IMR-90 (cell line): Measurements from ENCODE around the gene GPX4. TPM values are rescaled to one million over a fixed set of nuclear protein-coding genes. Genes with fewer than 3 reads are reported as not detected.

ENCODE experiments used
- ATAC-seq: fragments of 200-7000 bp; cut with Tn5 transposase; 2 replicates; pipeline ENCODE4 v1.9.1; 2020; ENCODE audit warnings: low read depth, mild to moderate bottlenecking, moderate library complexity
- BruUV-seq: library from RNA; stranded (reverse); fragments of 400-500 nt; replicated peaks from 2 replicates; lab custom pipeline; 2021; lab: Mats Ljungman, UMichigan
- CTCF ChIA-PET: fragments of 300-600 bp; formaldehyde crosslinking; extraction: SDS; loops from one replicate; lab custom pipeline; 2021; ENCODE audit warnings: antibody characterized with exemption; lab: Yijun Ruan, JAX
- POLR2A ChIA-PET: fragments of 300-600 bp; sonication (Branson Sonifier 250); formaldehyde crosslinking; loops from one replicate; lab custom pipeline; 2022; ENCODE audit warnings: antibody characterized with exemption; ENCODE audit not compliant: unreplicated experiment; lab: Charles Lee
- DNase-seq: peaks from one replicate; pipeline ENCODE4 v3.0.0; 2013
- H2AFZ ChIP-seq: replicated peaks from 2 replicates; pipeline ENCODE3; 2013; ENCODE audit warnings: low read length, mild to moderate bottlenecking; ENCODE audit not compliant: poor library complexity
- H2AK5ac ChIP-seq: 2 replicates; pipeline ENCODE4 v1.6.1; 2013; ENCODE audit warnings: low read depth, low read length, inconsistent platforms
- H2AK9ac ChIP-seq: replicated peaks from 2 replicates; pipeline ENCODE3; 2013; ENCODE audit warnings: mild to moderate bottlenecking, low read depth, low read length, moderate library complexity; ENCODE audit not compliant: poor library complexity
- H2BK120ac ChIP-seq: 2 replicates; pipeline ENCODE4 v1.6.1; 2013; ENCODE audit warnings: low read depth, low read length, inconsistent platforms
- H2BK15ac ChIP-seq: 3 replicates; pipeline ENCODE4 v1.6.1; 2013; ENCODE audit warnings: low read depth, low read length, inconsistent platforms
- H2BK20ac ChIP-seq: 2 replicates; pipeline ENCODE4 v1.6.1; 2013; ENCODE audit warnings: low read depth, mild to moderate bottlenecking, inconsistent platforms, low read length, moderate library complexity
- H2BK5ac ChIP-seq: 2 replicates; pipeline ENCODE4 v1.6.1; 2013; ENCODE audit warnings: mild to moderate bottlenecking, low read depth, low read length, inconsistent platforms; ENCODE audit not compliant: poor library complexity, severe bottlenecking
- H3K14ac ChIP-seq: replicated peaks from 2 replicates; pipeline ENCODE4 v1.6.1; 2013; ENCODE audit warnings: low read depth, low read length, inconsistent platforms
- H3K18ac ChIP-seq: 2 replicates; pipeline ENCODE4 v1.6.1; 2013; ENCODE audit warnings: low read depth, low read length, control low read depth
- H3K23ac ChIP-seq: 2 replicates; pipeline ENCODE4 v1.6.1; 2013; ENCODE audit warnings: low read depth, low read length, inconsistent platforms
- H3K27ac ChIP-seq: 2 replicates; pipeline ENCODE4 v1.5.1; 2013; ENCODE audit warnings: mild to moderate bottlenecking, control low read depth, low read length; ENCODE audit not compliant: insufficient read depth
- H3K27me3 ChIP-seq: 2 replicates; pipeline ENCODE4 v1.6.1; 2013; ENCODE audit warnings: low read length; ENCODE audit not compliant: control insufficient read depth, insufficient read depth
- H3K36me3 ChIP-seq: 2 replicates; pipeline ENCODE4 v1.6.1; 2013; ENCODE audit warnings: low read length, mixed read lengths; ENCODE audit not compliant: control insufficient read depth, insufficient read depth
- H3K4ac ChIP-seq: 2 replicates; pipeline ENCODE4 v1.6.1; 2013; ENCODE audit warnings: low read depth, low read length, inconsistent platforms
- H3K4me1 ChIP-seq: 2 replicates; pipeline ENCODE4 v1.6.1; 2013; ENCODE audit warnings: low read length, mixed read lengths; ENCODE audit not compliant: control insufficient read depth, insufficient read depth
- H3K4me2 ChIP-seq: 2 replicates; pipeline ENCODE4 v1.6.1; 2013; ENCODE audit warnings: low read depth, mild to moderate bottlenecking, control low read depth, low read length, moderate library complexity
- H3K4me3 ChIP-seq: 2 replicates; pipeline ENCODE4 v1.5.1; 2013; ENCODE audit warnings: low read depth, mild to moderate bottlenecking, control low read depth, low read length, moderate library complexity; ENCODE audit not compliant: insufficient read depth
- H3K56ac ChIP-seq: 2 replicates; pipeline ENCODE4 v1.6.1; 2013; ENCODE audit warnings: low read length, inconsistent platforms; ENCODE audit not compliant: insufficient read depth; ENCODE audit errors: extremely low read depth
- H3K79me1 ChIP-seq, 2 experiments: 2 replicates each; pipeline ENCODE4 v1.6.1; 2013; ENCODE audit warnings: low read length in 2 of 2, inconsistent platforms in 1 of 2, low read depth in 1 of 2
- H3K9ac ChIP-seq: 2 replicates; pipeline ENCODE4 v1.6.1; 2013; ENCODE audit warnings: low read depth, low read length, control low read depth
- H3K9me1 ChIP-seq: 2 replicates; pipeline ENCODE4 v1.6.1; 2013; ENCODE audit warnings: low read length, inconsistent platforms; ENCODE audit not compliant: insufficient read depth
- H3K9me3 ChIP-seq: 2 replicates; pipeline ENCODE4 v1.6.1; 2013; ENCODE audit warnings: low read length; ENCODE audit not compliant: control insufficient read depth, insufficient read depth
- H4K20me1 ChIP-seq: 2 replicates; pipeline ENCODE4 v1.6.1; 2013; ENCODE audit warnings: low read length, inconsistent platforms; ENCODE audit not compliant: insufficient read depth
- H4K5ac ChIP-seq: 2 replicates; pipeline ENCODE4 v1.6.1; 2013; ENCODE audit warnings: mild to moderate bottlenecking, low read depth, low read length, control low read depth
- H4K8ac ChIP-seq, 2 experiments: 2 replicates each; pipeline ENCODE4 v1.6.1; 2013; ENCODE audit warnings: low read depth in 2 of 2, low read length in 2 of 2, control low read depth in 1 of 2, inconsistent platforms in 1 of 2
- H4K91ac ChIP-seq: 2 replicates; pipeline ENCODE4 v1.6.1; 2013; ENCODE audit warnings: low read depth, low read length, inconsistent platforms; ENCODE audit not compliant: insufficient read depth
- BHLHE40 ChIP-seq: fragments of 150-350 bp; IDR thresholded peaks from 2 replicates; pipeline ENCODE4 v1.6.1; 2016; ENCODE audit warnings: mild to moderate bottlenecking, low read depth, low read length
- CEBPB ChIP-seq: IDR thresholded peaks from 2 replicates; pipeline ENCODE4 v1.6.1; 2012; ENCODE audit warnings: low read depth, low read length, improper control_type of control experiment
- CHD1 ChIP-seq: IDR thresholded peaks from 2 replicates; pipeline ENCODE4 v1.6.1; 2012; ENCODE audit warnings: low read depth, low read length, improper control_type of control experiment
- CTCF ChIP-seq: conservative IDR thresholded peaks from 2 replicates; pipeline ENCODE4 v1.5.1; 2012; ENCODE audit warnings: mild to moderate bottlenecking, low read depth, low read length, improper control_type of control experiment
- FOS ChIP-seq: fragments of 150-350 bp; IDR thresholded peaks from 2 replicates; pipeline ENCODE4 v1.6.1; 2016; ENCODE audit warnings: low read depth, low read length
- MAFK ChIP-seq: IDR thresholded peaks from 2 replicates; pipeline ENCODE4 v1.6.1; 2012; ENCODE audit warnings: low read depth, low read length, improper control_type of control experiment
- MAZ ChIP-seq: IDR thresholded peaks from 2 replicates; pipeline ENCODE4 v1.6.1; 2012; ENCODE audit warnings: low read depth, mild to moderate bottlenecking, low read length, improper control_type of control experiment, moderate library complexity, borderline replicate concordance
- MXI1 ChIP-seq: IDR thresholded peaks from 2 replicates; pipeline ENCODE4 v1.6.1; 2012; ENCODE audit warnings: low read depth, mild to moderate bottlenecking, low read length, moderate library complexity, borderline replicate concordance
- NFE2L2 ChIP-seq: fragments of 150-350 bp; IDR thresholded peaks from 2 replicates; pipeline ENCODE4 v1.6.1; 2016; ENCODE audit warnings: low read depth, mild to moderate bottlenecking, low read length
- POLR2A ChIP-seq: IDR thresholded peaks from 2 replicates; pipeline ENCODE4 v1.6.1; 2012; ENCODE audit warnings: mild to moderate bottlenecking, low read depth, low read length
- RAD21 ChIP-seq: IDR thresholded peaks from 2 replicates; pipeline ENCODE4 v1.6.1; 2012; ENCODE audit warnings: low read length, improper control_type of control experiment
- RCOR1 ChIP-seq: IDR thresholded peaks from 2 replicates; pipeline ENCODE4 v1.6.1; 2012; ENCODE audit warnings: mild to moderate bottlenecking, low read length, improper control_type of control experiment; ENCODE audit not compliant: insufficient replicate concordance
- RFX5 ChIP-seq: IDR thresholded peaks from 2 replicates; pipeline ENCODE4 v1.8.0; 2012; ENCODE audit warnings: low read depth, mild to moderate bottlenecking, low read length, moderate library complexity
- WGBS, 2 experiments: methylation state at CpG; one replicate each; pipeline versions ENCODE4 v1.1.5 to v1.1.7; 2013; ENCODE audit warnings: missing lambda C conversion rate in 2 of 2; ENCODE audit not compliant: insufficient read length in 1 of 2; ENCODE audit errors: extremely low coverage in 2 of 2; 5-methylcytosine and 5-hydroxymethylcytosine counted together
- dilution Hi-C: fragments of 300-500 bp; cut with HindIII; formaldehyde crosslinking; loops from one replicate; pipeline ENCODE4 v1.14.3; 2018; ENCODE audit warnings: low sequenced_read_pairs; ENCODE audit not compliant: unreplicated experiment
- in situ Hi-C: fragments of 300-500 bp; cut with MboI; formaldehyde crosslinking; loops from 3 replicates; pipeline ENCODE4 v1.14.3; 2019; ENCODE audit warnings: low sequenced_read_pairs, inconsistent platforms, mixed read lengths
- intact Hi-C: fragments of 100-400 bp; cut with micrococcal nuclease; formaldehyde crosslinking; loops from 2 replicates; pipeline ENCODE4 v1.10.0; 2022
- polyA plus RNA-seq, 3 experiments: library from polyadenylated mRNA; depleted of rRNA; stranded (reverse); fragments of >200 nt; gene quantifications; 2 replicates each; pipeline ENCODE4 v1.2.3, GENCODE V29; 2012; ENCODE audit warnings: low replicate concordance in 1 of 3
- total RNA-seq: library from RNA; depleted of rRNA; stranded (reverse); fragments of >200 nt; gene quantifications from 2 replicates; pipeline ENCODE4 v1.2.3, GENCODE V29; 2012
- TF ChIP-seq, protein P1 (sequence below): fragments of 150-350 bp; IDR thresholded peaks from 2 replicates; pipeline ENCODE4 v1.6.1; 2017; ENCODE audit warnings: mild to moderate bottlenecking, antibody characterized with exemption, low read length, low read depth

Gene GPX4
- total and polyA plus RNA-seq, 2 of the 4 experiments (the other 2 are of a cell fraction) = 357 to 1,083 TPM

DNA sequence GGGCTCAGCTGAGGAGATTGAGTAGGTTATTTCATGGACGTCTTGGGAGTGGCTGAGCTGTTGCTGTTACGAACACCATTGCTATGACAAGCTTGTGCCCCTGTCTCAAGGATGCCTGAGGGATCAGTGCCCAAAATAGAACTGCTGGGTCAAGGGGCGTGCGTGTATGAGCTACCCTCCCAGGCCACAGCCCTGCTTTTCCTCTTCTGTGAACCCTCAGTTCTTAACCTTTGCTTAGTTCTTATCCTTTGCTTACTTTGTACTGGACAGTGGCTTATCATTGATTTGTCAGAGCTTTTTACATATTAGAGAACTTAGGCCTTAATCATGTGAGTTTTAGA, 27.8 kb upstream of the GPX4 start (continued):
- TF ChIP-seq BHLHE40 (no peak), MAFK (no peak), RFX5 (no peak)

GRCh38 chr19:1076951-1077350, 26.8 kb upstream of the GPX4 start:
- no peaks in the 10 kb centered on the region for H3K9me1 ChIP-seq
- no peak overlapping the region for H2BK5ac ChIP-seq
- H2AK5ac ChIP-seq = no peak overlapping the region
- ChIA-PET CTCF (interaction anchor here (0.7 kb wide), 1 partner anchor 144 kb away, joined by 4 read pairs; no protein-coding TSS in a partner anchor), POLR2A (interaction anchor here (1.0 kb wide), 1 partner anchor 47 kb away, joined by 4 read pairs; no protein-coding TSS in a partner anchor)
- no peaks in the 10 kb centered on the region for H3K79me1 ChIP-seq
- H3K9me3 ChIP-seq = peaks cover 2% of the 10 kb centered on the region; the same call in 1 of the 2 replicates
- no peak overlapping the region for H2BK120ac ChIP-seq
- H3K4me3 ChIP-seq = no peak overlapping the region
- no peaks in the 10 kb centered on the region for H4K20me1 ChIP-seq
- no peaks in the 10 kb centered on the region for H3K36me3 ChIP-seq
- no peak overlapping the region for H3K56ac ChIP-seq
- no peak overlapping the region for H2AFZ ChIP-seq
- H3K4me1 ChIP-seq = no peaks in the 10 kb centered on the region
- no peak overlapping the region for H4K91ac ChIP-seq
- in situ Hi-C loops (no loop called here), dilution Hi-C loops (no loop called here), intact Hi-C loops (no loop called here)
- BruUV-seq = no TSS peak
- H4K5ac ChIP-seq = no peak overlapping the region
- H2AK9ac ChIP-seq = no peak overlapping the region
- DNase-seq (no peak), ATAC-seq (no peak)
- H3K14ac ChIP-seq = no peak overlapping the region
- no peak overlapping the region for H3K27ac ChIP-seq
- no peak overlapping the region for H3K9ac ChIP-seq
- 91% methylated on average over 7 of the region's 16 CpGs; no CpG with 5 or more reads in 1 of the 2 experiments for WGBS, 2 experiments
- no peak overlapping the region for H3K23ac ChIP-seq
- H2BK20ac ChIP-seq = no peak overlapping the region
- no peak overlapping the region for H3K4me2 ChIP-seq
- H2BK15ac ChIP-seq = no peak overlapping the region
- H3K4ac ChIP-seq = no peak overlapping the region
- peaks cover 4% of the 10 kb centered on the region; the same call in 1 of the 2 replicates for H3K27me3 ChIP-seq
- H4K8ac ChIP-seq = no peak overlapping the region
- no peak overlapping the region for H3K18ac ChIP-seq
- TF ChIP-seq RCOR1 (no peak), CEBPB (no peak), RAD21 (no peak), NFE2L2 (no peak), MAZ (no peak), POLR2A (no peak), RFX5 (no peak), CTCF (no peak), MAFK (no peak), FOS (no peak), MXI1 (no peak), CHD1 (no peak), BHLHE40 (no peak)
- TF ChIP-seq, protein P1, sequence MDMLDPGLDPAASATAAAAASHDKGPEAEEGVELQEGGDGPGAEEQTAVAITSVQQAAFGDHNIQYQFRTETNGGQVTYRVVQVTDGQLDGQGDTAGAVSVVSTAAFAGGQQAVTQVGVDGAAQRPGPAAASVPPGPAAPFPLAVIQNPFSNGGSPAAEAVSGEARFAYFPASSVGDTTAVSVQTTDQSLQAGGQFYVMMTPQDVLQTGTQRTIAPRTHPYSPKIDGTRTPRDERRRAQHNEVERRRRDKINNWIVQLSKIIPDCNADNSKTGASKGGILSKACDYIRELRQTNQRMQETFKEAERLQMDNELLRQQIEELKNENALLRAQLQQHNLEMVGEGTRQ = no peak
